GM19372 (cell line): ENCODE results near the gene LHX4.
"Not testable (repeated sequence)": the region's sequence is repeated elsewhere in the genome, so short reads cannot be mapped to it uniquely, and the experiment has no call there.

Source experiments
- ATAC-seq: cut with Tn5 transposase; IDR thresholded peaks from one replicate; pipeline ENCODE4 v1.9.1; 2021; ENCODE audit warnings: mild to moderate bottlenecking, low read depth, moderate library complexity; ENCODE audit not compliant: unreplicated experiment

The LHX4 gene

GRCh38 chr1:180196436-180197003, 33.5 kb upstream of the LHX4 start:
- ATAC-seq = no peak

GRCh38 chr1:180197231-180197630, 32.8 kb upstream of the LHX4 start:
- ATAC-seq = no peak

- ATAC-seq = no peak
Measured at GRCh38 chr1:180198196-180198595, 31.9 kb upstream of the LHX4 start.

- no peak for ATAC-seq
Measured at GRCh38 chr1:180198611-180199010, 31.5 kb upstream of the LHX4 start.

GRCh38 chr1:180199018-180199417, 31.0 kb upstream of the LHX4 start:
- no peak for ATAC-seq

GRCh38 chr1:180201451-180202200, 28.4 kb upstream of the LHX4 start:
- ATAC-seq = no peak

- ATAC-seq = not testable (repeated sequence)
Measured at GRCh38 chr1:180202588-180202987, 27.5 kb upstream of the LHX4 start.

- no peak for ATAC-seq
Measured at GRCh38 chr1:180204231-180204630, 25.8 kb upstream of the LHX4 start.

GRCh38 chr1:180206581-180206980, 23.5 kb upstream of the LHX4 start:
- no peak for ATAC-seq

GRCh38 chr1:180208264-180208663, 21.8 kb upstream of the LHX4 start:
- no peak for ATAC-seq

GRCh38 chr1:180210008-180210620, 19.9 kb upstream of the LHX4 start:
- no peak for ATAC-seq

- ATAC-seq = no peak
Measured at GRCh38 chr1:180211156-180211859, 18.8 kb upstream of the LHX4 start.

GRCh38 chr1:180211860-180212229, 18.2 kb upstream of the LHX4 start:
- ATAC-seq = no peak

- no peak for ATAC-seq
Measured at GRCh38 chr1:180213401-180214170, 16.5 kb upstream of the LHX4 start.

- no peak for ATAC-seq
Measured at GRCh38 chr1:180215856-180216625, 14.0 kb upstream of the LHX4 start.

GRCh38 chr1:180217006-180217405, 13.1 kb upstream of the LHX4 start:
- no peak for ATAC-seq

- ATAC-seq = no peak
Measured at GRCh38 chr1:180218806-180219765, 11.0 kb upstream of the LHX4 start.

GRCh38 chr1:180219776-180220175, 10.3 kb upstream of the LHX4 start:
- ATAC-seq = no peak

GRCh38 chr1:180221462-180221861, 8.6 kb upstream of the LHX4 start:
- no peak for ATAC-seq
